Activated CD8-positive, alpha-beta T cell treated with anti-CD3 and anti-CD28 coated beads for 36 hours (primary cell): Measurements from ENCODE around the gene DAZAP1. TPM values are rescaled to one million over a fixed set of nuclear protein-coding genes. Genes with fewer than 3 reads are reported as not detected.
A peak's percentile ranks its signal among the peaks of the same experiment; 100 is the strongest.

ENCODE experiments used
- ATAC-seq: fragments of 200-7000 bp; cut with Tn5 transposase; one replicate; pipeline ENCODE4 v1.10.0; 2021; ENCODE audit warnings: mild to moderate bottlenecking, moderate library complexity
- CTCF ChIA-PET: fragments of 350-600 bp; sonication (Branson Sonifier 250); formaldehyde crosslinking; loops from one replicate; lab custom pipeline; 2021; ENCODE audit warnings: antibody characterized with exemption; lab: Charles Lee
- POLR2A ChIA-PET: fragments of 350-600 bp; sonication (Branson Sonifier 250); formaldehyde crosslinking; loops from one replicate; lab custom pipeline; 2021; ENCODE audit warnings: antibody characterized with exemption; lab: Charles Lee
- DNase-seq: peaks from one replicate; pipeline ENCODE4 v3.0.0-alpha.2; 2020
- H3K27ac Mint-ChIP-seq: one replicate; pipeline ENCODE4 v1.8.0; 2021; ENCODE audit warnings: mild to moderate bottlenecking, mixed read lengths
- H3K27me3 Mint-ChIP-seq: one replicate; pipeline ENCODE4 v1.8.0; 2021; ENCODE audit warnings: mixed read lengths
- H3K36me3 Mint-ChIP-seq: one replicate; pipeline ENCODE4 v1.8.0; 2021; ENCODE audit warnings: low read depth, mixed read lengths
- H3K4me1 Mint-ChIP-seq: one replicate; pipeline ENCODE4 v1.8.0; 2021; ENCODE audit warnings: low read depth, mixed read lengths
- H3K4me3 Mint-ChIP-seq: one replicate; pipeline ENCODE4 v1.8.0; 2021; ENCODE audit warnings: mild to moderate bottlenecking, moderate library complexity, mixed read lengths
- H3K9me3 Mint-ChIP-seq: one replicate; pipeline ENCODE4 v1.8.0; 2021; ENCODE audit warnings: mixed read lengths
- intact Hi-C: fragments of 100-400 bp; cut with micrococcal nuclease; formaldehyde crosslinking; loops from one replicate; pipeline ENCODE4 v1.10.0; 2022
- total RNA-seq, 2 experiments: library from RNA; stranded (reverse); gene quantifications; one replicate each; pipeline ENCODE4 v1.2.3, GENCODE V29; 2021
- TF ChIP-seq, protein P1 (sequence below): fragments of 200-600 bp; IDR thresholded peaks from one replicate; pipeline ENCODE4 v1.8.0; 2022; ENCODE audit warnings: antibody characterized with exemption, mild to moderate bottlenecking

The DAZAP1 gene
- total RNA-seq, 2 experiments from 2014 or later: 263 to 283 TPM

DNA sequence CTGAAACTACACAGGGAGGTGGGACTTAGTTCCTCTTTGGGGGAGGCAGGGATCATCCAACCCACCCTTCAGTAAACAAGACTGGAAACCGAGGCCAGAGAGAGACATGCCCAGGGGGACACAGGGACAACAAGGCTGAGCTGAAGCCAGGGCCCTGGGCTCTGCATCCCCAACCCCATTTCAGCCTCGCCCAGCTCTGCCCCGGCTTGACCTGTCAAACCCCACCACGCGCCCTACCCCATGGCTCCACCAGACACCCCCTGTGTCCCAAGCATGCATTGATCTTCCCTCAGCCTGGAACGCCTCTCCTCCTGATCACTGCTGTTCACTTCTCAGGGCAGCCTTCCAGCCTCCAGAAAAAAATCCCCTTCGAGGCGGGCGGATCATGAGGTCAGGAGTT, 40.6 kb downstream of the DAZAP1 start:
- peaks cover 18% of the 10 kb centered on the region for H3K4me1 Mint-ChIP-seq
- no peaks in the 10 kb centered on the region for H3K36me3 Mint-ChIP-seq
- ChIA-PET POLR2A (interaction anchor here (1.1 to 2.4 kb wide), 2 partner anchors 8 to 18 kb away, joined by 3 to 5 read pairs; no protein-coding TSS in a partner anchor), CTCF (interaction anchor here (1.2 kb wide), 1 partner anchor 10 kb away, joined by 3 read pairs; no protein-coding TSS in a partner anchor)
- H3K4me3 Mint-ChIP-seq: no peak overlapping the region
- H3K9me3 Mint-ChIP-seq: no peaks in the 10 kb centered on the region
- no peak for DNase-seq
- no peak overlapping the region for H3K27ac Mint-ChIP-seq
- TF ChIP-seq, protein P1, sequence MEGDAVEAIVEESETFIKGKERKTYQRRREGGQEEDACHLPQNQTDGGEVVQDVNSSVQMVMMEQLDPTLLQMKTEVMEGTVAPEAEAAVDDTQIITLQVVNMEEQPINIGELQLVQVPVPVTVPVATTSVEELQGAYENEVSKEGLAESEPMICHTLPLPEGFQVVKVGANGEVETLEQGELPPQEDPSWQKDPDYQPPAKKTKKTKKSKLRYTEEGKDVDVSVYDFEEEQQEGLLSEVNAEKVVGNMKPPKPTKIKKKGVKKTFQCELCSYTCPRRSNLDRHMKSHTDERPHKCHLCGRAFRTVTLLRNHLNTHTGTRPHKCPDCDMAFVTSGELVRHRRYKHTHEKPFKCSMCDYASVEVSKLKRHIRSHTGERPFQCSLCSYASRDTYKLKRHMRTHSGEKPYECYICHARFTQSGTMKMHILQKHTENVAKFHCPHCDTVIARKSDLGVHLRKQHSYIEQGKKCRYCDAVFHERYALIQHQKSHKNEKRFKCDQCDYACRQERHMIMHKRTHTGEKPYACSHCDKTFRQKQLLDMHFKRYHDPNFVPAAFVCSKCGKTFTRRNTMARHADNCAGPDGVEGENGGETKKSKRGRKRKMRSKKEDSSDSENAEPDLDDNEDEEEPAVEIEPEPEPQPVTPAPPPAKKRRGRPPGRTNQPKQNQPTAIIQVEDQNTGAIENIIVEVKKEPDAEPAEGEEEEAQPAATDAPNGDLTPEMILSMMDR: no peak
- peaks cover 50% of the 10 kb centered on the region for H3K27me3 Mint-ChIP-seq
- ATAC-seq: no peak
- intact Hi-C loops: no loop called here

DNA sequence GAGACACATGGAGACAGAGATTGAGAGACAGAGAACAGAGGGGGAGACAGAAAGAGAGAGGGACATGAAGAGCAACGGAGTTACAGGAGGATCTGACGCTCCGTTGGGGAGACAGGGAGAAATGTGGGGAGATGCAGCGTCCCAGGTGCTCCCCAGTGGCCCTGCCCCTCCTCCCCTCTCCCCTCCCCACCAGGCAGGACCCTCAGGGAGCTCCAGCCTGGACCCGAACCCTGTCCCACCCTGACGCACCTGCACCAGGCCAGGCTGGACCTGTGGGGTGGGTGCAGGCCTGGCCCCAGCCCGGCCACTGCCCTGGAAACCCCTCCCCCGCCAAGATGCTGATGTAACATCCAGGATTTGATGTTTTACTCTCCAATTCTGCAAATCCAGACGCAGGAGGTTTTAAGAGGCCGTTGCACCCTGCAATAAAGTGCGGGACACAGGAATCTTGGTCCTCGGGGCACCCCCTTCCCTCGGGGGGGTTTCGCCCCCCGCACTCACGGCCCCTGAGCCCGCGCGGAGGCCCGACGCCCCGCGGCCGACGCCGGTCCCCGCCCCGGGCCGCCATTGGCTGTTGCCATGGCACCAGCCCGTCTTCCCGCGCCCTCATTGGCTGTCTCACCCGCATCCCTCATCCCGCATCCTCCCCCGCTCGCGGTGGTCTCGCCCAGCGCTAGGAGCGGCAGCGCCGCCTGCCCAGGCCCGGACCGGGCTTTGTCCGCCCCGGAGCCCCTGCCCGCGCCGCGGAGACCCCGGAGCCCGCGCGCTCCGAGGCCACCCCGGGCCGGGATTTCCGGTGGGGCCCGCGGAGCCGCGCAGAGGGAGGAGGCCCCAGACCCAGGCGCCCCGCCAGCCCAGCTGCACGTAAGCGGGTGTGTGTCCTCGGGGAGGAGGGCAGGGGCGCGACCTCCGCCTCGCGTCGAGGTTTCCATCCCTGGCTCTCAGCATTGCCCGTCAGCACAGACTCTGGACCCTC, 42.4 kb downstream of the DAZAP1 start, which contains the start of gene APC2:
Gene APC2 (plus strand): TSS at position 655 of the 976 bp plus-strand sequence. CDS start 2,881 bp downstream, outside the sequence.
- no peak within 1 kb of the TSS for H3K27ac Mint-ChIP-seq
- ATAC-seq: no peak
- H3K36me3 Mint-ChIP-seq: no peaks in the 10 kb centered on the region
- no peak within 1 kb of the TSS for H3K4me3 Mint-ChIP-seq
- DNase-seq: peak; percentile 39
- intact Hi-C loops: no loop called here
- POLR2A ChIA-PET: interaction anchor here (0.8 to 1.5 kb wide), 3 partner anchors 9 to 22 kb away, joined by 3 to 5 read pairs (median 4); no protein-coding TSS in a partner anchor
- TF ChIP-seq, protein P1: no peak
- no peaks in the 10 kb centered on the region for H3K9me3 Mint-ChIP-seq
- H3K27me3 Mint-ChIP-seq: peaks cover 61% of the 10 kb centered on the region
- CTCF ChIA-PET: interaction anchor here (1.2 kb wide), 1 partner anchor 26 kb away, joined by 3 read pairs; no protein-coding TSS in a partner anchor
- H3K4me1 Mint-ChIP-seq: peaks cover 13% of the 10 kb centered on the region

DNA sequence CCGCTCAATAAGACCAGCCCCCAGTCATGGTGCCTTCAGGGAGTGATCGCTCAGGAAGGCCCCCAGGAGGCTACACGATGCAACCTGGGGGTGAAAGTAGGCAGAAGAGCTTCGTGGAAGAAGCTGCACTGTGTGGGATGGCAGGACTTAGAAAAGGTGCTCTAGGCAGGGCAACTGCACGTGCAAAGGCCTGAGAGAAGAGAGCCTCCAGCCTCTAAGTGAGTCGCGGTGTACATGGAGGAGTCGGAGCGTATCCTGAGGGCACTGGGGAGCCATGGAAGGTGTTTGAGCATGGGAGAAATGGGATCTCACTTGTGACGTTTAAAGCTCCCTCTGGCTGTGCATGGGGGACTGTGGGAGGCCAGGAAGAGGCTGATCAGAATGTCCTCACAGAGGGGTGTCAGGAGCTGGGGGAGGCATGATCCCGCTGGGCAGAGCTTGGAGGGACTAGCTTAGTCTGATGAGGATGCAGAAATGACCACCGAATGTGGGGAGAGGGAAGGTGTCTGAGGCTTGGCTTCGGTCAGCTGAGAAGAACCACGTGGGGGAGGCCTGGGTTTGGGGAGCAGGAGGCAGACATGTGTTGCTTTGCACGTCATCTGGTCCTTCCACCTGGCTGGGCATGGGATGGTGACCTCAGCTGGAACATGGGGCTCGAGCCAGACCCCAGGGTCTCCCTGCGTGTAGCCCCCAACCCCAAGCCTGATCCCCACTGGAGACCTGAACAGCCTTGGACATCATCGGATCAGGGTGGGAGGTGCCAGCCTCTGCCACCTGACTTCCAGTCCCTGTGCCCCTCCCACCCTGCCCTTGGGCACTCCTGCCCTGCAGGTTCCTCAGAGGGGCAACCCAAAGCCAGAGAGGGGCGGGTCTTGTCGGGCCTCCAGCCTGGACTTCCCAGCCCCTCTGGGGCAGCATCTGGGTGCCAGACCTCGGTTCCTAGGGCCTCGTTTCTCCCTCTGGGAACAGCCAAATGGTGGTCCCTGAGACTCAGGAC, 43.6 kb downstream of the DAZAP1 start:
- no peak overlapping the region for H3K27ac Mint-ChIP-seq
- H3K4me3 Mint-ChIP-seq: no peak overlapping the region
- ATAC-seq (no peak), DNase-seq (no peak)
- peaks cover 69% of the 10 kb centered on the region for H3K27me3 Mint-ChIP-seq
- no peaks in the 10 kb centered on the region for H3K36me3 Mint-ChIP-seq
- H3K4me1 Mint-ChIP-seq: peaks cover 15% of the 10 kb centered on the region
- ChIA-PET POLR2A (interaction anchor here (0.8 to 1.5 kb wide), 6 partner anchors 8 to 21 kb away, joined by 3 to 5 read pairs (median 4); no protein-coding TSS in a partner anchor), CTCF (interaction anchor here (1.2 kb wide), 1 partner anchor 24 kb away, joined by 3 read pairs; no protein-coding TSS in a partner anchor)
- TF ChIP-seq, protein P1: no peak
- no peaks in the 10 kb centered on the region for H3K9me3 Mint-ChIP-seq
- intact Hi-C loops: no loop called here

DNA sequence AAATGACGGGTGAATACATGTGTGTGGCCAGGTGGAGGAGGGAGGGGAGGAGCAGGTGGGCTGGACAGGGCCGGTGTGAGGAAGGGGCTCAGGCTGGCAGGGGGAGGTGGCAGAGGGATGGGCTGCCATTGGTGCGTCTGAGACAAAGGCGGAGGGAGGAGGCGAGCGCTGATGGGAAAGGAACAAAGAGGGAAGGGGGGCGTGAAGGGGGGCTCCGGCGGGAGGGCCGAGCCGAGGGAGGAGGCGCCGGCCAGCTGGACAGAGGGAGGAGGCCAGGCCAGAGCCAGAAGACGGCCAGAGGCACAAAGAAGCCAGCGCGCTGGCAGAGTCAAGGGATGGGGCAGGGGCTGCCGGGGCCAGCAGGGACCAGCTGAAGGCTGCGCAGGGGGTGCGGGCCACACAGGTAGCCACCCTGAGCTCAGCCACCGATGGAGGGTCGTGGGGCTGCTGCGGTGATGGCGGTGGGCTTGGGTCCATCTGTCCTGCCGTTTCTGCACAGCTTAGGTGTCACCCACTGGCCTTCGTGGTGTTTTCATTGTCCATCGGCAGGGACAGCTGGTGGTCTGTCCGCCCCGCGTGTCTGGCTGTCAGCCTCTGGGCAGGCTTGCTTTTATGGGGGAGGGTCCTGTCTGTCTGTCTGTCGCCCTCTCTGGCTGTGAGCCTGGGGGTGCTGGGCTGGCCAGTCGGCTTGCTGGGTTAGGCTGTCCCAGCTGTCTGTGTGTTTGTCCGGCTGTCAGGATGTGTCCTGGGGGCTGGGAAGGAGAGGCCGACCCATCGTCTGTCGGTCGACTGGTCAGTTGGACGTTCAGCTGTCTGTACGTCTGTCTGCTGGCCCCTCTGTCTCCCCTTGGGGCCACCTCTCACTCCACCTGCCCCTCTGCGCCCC, 44.8 kb downstream of the DAZAP1 start:
- ATAC-seq (no peak), DNase-seq (no peak)
- TF ChIP-seq, protein P1: no peak
- ChIA-PET POLR2A (interaction anchor here (0.8 kb wide), 1 partner anchor 69 kb away, joined by 4 read pairs; no protein-coding TSS in a partner anchor), CTCF (interaction anchor here (2.0 kb wide), 1 partner anchor 8 kb away, joined by 10 read pairs; no protein-coding TSS in a partner anchor)
- peaks cover 15% of the 10 kb centered on the region for H3K4me1 Mint-ChIP-seq
- no peak overlapping the region for H3K27ac Mint-ChIP-seq
- no peaks in the 10 kb centered on the region for H3K9me3 Mint-ChIP-seq
- H3K27me3 Mint-ChIP-seq: peaks cover 65% of the 10 kb centered on the region
- no peaks in the 10 kb centered on the region for H3K36me3 Mint-ChIP-seq
- intact Hi-C loops: no loop called here
- no peak overlapping the region for H3K4me3 Mint-ChIP-seq
